Ishikawa (cell line): ENCODE measurements around the gene SLC46A1.

Source experiments
- CEBPB ChIP-seq: IDR thresholded peaks from 2 replicates; pipeline ENCODE4 v1.6.1; 2012
- CREB1 ChIP-seq: IDR thresholded peaks from 2 replicates; pipeline ENCODE4 v1.6.1; 2012; ENCODE audit warnings: low read depth
- EGR1 ChIP-seq: IDR thresholded peaks from 2 replicates; pipeline ENCODE4 v1.6.1; 2012
- EP300 ChIP-seq: IDR thresholded peaks from 2 replicates; pipeline ENCODE4 v1.6.1; 2012; ENCODE audit warnings: borderline replicate concordance
- FOXM1 ChIP-seq: IDR thresholded peaks from 2 replicates; pipeline ENCODE4 v1.6.1; 2012; ENCODE audit warnings: low read depth, borderline replicate concordance
- MAX ChIP-seq: IDR thresholded peaks from 2 replicates; pipeline ENCODE4 v1.6.1; 2012
- NFIC ChIP-seq: IDR thresholded peaks from 2 replicates; pipeline ENCODE4 v1.6.1; 2012
- RAD21 ChIP-seq: IDR thresholded peaks from 2 replicates; pipeline ENCODE4 v1.6.1; 2012; ENCODE audit warnings: low read depth
- REST ChIP-seq: IDR thresholded peaks from 2 replicates; pipeline ENCODE4 v1.6.1; 2012; ENCODE audit warnings: low read depth, mild to moderate bottlenecking
- TAF1 ChIP-seq: IDR thresholded peaks from 2 replicates; pipeline ENCODE4 v1.6.1; 2012; ENCODE audit warnings: low read depth, mild to moderate bottlenecking
- TEAD4 ChIP-seq: IDR thresholded peaks from 2 replicates; pipeline ENCODE4 v1.6.1; 2012
- YY1 ChIP-seq: IDR thresholded peaks from 2 replicates; pipeline ENCODE4 v1.6.1; 2012; ENCODE audit warnings: low read depth
- ZBTB7A ChIP-seq: IDR thresholded peaks from 2 replicates; pipeline ENCODE4 v1.6.1; 2012; ENCODE audit warnings: low read depth

GRCh38 chr17:28345419-28346198 lies 60.4 kb downstream of the SLC46A1 start:
- TF ChIP-seq MAX (no peak), REST (no peak), CEBPB (no peak), TEAD4 (no peak), EP300 (no peak), TAF1 (no peak), FOXM1 (no peak), NFIC (no peak), EGR1 (no peak), RAD21 (no peak), ZBTB7A (no peak), YY1 (no peak), CREB1 (no peak)
